GM20000 (cell line): ENCODE results near the gene DLX1.

Source experiments
- DNase-seq: peaks from one replicate; pipeline ENCODE4 v3.0.0; 2012; ENCODE audit warnings: low spot score
- CTCF ChIP-seq: IDR thresholded peaks from 2 replicates; pipeline ENCODE4 v1.5.1; 2012; ENCODE audit warnings: mild to moderate bottlenecking, control low read depth; ENCODE audit errors: extremely low read depth, missing control alignments

Gene DLX1

GRCh38 chr2:172090044-172090961 lies 5.0 kb downstream of the DLX1 start:
- TF ChIP-seq CTCF = no peak
- peak; percentile 27 for DNase-seq

- TF ChIP-seq CTCF = no peak
- DNase-seq = peak; percentile 8
Observed at GRCh38 chr2:172091000-172091641, 5.8 kb downstream of the DLX1 start.

GRCh38 chr2:172091761-172092566 lies 6.7 kb downstream of the DLX1 start:
- TF ChIP-seq CTCF = no peak
- peak; percentile 13 for DNase-seq

GRCh38 chr2:172092716-172093415 lies 7.6 kb downstream of the DLX1 start:
- TF ChIP-seq CTCF = no peak
- DNase-seq = peak; percentile 21

GRCh38 chr2:172093416-172094293 lies 8.3 kb downstream of the DLX1 start:
- TF ChIP-seq CTCF = no peak
- peak; percentile 11 for DNase-seq
